ENCODE measurements around the gene AARS1.
"Not testable (repeated sequence)": the region's sequence is repeated elsewhere in the genome, so short reads cannot be mapped to it uniquely, and the experiment has no call there.

GRCh38 chr16:70292148-70292547 is 2.8 kb upstream of the AARS1 start:
- TF ChIP-seq CTCF (IDR thresholded peaks at IDR 0.05; ENCODE audit: insufficient read depth, low read length, poor library complexity, severe bottlenecking); EZH2phosphoT487 (conservative IDR thresholded peaks at IDR 0.05; ENCODE audit: low read length): not testable (repeated sequence)
